OCI-LY1 (cell line): Measurements from ENCODE around the gene CLASRP.

ENCODE experiments used
- EZH2 ChIP-seq: fragments of 200-600 bp; sonication (generic), shearing (Covaris generic); IDR thresholded peaks from 2 replicates; pipeline ENCODE4 v1.8.0; 2017; ENCODE audit warnings: borderline replicate concordance, mixed run types, mild to moderate bottlenecking, antibody characterized with exemption, low read length, moderate library complexity, mixed read lengths
- TF ChIP-seq, protein P1 (sequence below): fragments of 200-600 bp; sonication (generic), shearing (Covaris generic); IDR thresholded peaks from 2 replicates; pipeline ENCODE4 v1.5.1; 2017; ENCODE audit warnings: mild to moderate bottlenecking, antibody characterized with exemption, low read length, moderate library complexity, mixed read lengths

DNA sequence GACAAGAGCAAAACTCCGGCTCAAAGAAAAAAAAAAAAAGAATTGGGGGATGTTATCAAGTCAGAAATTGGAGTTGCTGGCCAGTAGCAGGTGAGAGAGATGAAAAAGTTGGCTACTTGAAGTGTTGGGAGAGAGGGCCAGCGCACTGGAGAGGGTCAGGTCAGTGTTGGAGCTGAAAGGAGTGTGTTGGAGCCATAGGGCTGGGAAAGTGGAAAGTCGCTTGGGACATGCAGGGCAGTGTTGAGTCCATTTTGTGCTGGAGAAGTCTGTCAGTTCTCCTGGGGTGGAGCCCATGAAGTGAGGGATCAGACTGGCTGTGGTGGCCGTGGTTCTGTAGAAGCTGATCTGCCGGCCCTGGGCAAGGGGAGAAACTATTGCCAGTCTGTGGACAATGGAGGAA lies 55.9 kb downstream of the CLASRP start:
- TF ChIP-seq, protein P1, sequence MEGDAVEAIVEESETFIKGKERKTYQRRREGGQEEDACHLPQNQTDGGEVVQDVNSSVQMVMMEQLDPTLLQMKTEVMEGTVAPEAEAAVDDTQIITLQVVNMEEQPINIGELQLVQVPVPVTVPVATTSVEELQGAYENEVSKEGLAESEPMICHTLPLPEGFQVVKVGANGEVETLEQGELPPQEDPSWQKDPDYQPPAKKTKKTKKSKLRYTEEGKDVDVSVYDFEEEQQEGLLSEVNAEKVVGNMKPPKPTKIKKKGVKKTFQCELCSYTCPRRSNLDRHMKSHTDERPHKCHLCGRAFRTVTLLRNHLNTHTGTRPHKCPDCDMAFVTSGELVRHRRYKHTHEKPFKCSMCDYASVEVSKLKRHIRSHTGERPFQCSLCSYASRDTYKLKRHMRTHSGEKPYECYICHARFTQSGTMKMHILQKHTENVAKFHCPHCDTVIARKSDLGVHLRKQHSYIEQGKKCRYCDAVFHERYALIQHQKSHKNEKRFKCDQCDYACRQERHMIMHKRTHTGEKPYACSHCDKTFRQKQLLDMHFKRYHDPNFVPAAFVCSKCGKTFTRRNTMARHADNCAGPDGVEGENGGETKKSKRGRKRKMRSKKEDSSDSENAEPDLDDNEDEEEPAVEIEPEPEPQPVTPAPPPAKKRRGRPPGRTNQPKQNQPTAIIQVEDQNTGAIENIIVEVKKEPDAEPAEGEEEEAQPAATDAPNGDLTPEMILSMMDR = no peak
- TF ChIP-seq EZH2 = no peak
